GM21825 (cell line): ENCODE data around the gene PIN4.
"Not testable (repeated sequence)": the region's sequence is repeated elsewhere in the genome, so short reads cannot be mapped to it uniquely, and the experiment has no call there.

Source experiments
- ATAC-seq: cut with Tn5 transposase; IDR thresholded peaks from one replicate; pipeline ENCODE4 v1.9.1; 2021; ENCODE audit warnings: mild to moderate bottlenecking, moderate library complexity; ENCODE audit not compliant: unreplicated experiment

Gene PIN4

DNA sequence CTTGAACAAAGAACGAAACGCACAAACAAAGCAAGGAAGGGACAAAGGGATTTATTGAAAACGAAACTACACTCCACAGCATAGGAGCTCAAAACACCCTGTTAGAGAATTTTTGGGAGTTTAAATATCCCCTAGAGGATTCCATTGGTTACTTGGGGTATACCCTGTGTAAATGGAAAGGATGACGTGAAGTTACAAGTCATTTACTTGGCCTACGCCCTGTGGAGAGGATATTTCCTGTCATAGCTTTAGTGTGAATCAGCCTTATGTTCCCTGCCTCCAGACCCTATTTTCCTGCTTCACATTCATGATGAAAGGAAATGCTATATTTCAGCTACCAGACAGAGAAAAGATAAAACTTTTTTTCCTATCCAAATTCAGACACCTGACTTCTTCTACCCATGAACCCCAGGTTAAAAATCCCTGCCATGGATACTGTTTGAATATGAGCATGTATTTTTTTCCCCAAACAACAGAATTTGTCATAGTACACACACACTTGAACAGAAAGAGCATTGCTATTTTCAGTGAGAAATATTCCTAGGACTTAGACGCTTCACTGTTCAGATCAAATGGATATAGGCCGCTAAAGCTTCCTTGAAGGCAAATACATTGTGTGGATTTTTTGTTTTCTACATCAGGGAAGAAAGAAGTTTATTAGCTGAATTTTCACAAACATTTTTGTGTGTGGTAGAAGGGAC, 20.4 kb downstream of the PIN4 start:
- ATAC-seq, result no peak

DNA sequence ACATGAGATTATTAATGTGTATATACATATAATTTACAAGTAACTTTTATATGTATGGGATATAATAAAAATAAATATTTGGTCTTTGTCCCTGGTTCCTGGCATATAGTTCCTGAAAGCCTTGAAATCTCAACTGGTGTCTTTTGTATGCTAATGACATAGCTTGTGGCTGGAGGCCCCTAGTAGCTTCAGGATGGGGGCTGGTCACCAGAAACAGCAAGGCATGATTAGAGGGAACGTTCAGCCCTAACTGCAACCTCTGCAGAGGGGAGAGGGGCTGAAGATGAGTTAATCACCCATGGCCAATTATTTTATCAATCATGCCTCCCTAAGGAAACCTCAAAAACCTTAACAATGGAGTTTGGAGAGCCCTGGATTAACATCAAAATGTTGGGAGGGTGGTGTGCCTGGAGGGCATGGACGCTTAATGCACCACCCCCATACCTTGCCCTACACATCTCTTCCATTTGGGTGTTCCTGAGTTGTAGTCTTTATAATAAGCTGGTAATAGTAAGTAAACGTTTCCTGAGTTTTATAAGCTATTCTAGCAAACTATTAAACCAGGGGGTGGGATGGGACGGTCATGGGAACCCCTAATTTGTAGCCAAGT, 21.3 kb downstream of the PIN4 start:
- ATAC-seq, result no peak

DNA sequence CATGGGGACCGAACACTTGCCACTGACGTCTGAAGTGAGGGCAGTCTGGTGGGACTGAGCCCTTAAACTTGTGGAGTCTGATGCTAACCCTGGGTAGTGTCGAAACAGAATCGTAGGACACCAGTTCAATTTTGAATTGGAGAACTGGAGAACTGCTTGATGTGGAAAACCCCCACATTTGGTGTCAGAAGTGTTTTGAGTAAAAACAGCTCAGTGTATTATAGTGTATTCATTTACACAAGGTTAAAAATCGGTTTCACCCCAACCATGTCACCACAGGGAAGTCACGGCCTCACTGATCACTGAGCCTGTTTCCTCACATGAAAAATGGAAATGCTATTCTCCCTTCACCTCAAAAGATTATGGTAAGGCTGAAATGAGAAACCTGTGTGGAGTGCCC, 21.9 kb downstream of the PIN4 start:
- ATAC-seq, result no peak

DNA sequence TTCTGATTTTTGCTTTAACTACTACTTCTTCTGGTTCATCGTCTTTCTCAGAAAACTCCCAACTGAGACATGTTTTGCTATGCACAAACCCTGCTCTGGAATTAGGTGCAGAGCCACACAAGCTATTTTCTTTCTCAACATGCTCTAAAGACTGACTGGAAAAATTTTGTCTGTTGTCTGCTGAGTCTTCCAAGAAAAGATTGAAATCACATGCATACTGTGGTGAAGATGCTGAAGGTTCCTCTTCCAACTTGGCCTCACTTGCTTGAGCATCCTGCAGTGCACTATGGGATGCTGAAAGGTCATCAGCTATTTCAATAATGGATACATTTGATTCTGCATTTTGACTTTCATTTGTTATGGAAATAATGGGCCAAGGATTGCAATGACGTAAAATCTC, 24.1 kb downstream of the PIN4 start:
- no peak for ATAC-seq

DNA sequence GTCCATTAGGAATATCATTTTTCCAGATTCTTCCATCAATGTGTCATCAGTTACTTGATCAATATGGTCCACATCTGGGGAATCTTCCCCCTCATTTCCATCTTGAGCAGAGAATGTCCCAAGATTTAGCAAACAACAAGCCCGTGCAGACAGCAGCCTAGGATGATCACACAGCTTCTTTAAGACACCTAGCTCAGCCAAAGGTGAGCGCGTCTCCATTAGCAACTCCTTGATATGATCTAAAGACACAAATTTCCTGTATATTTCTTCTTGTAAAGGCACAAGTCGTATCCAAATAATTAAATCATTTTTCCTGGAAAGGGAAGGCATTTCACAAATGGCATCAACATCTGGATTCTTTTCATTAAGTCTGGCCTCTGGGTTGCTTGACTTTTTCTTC, 25.8 kb downstream of the PIN4 start:
- ATAC-seq, result no peak

DNA sequence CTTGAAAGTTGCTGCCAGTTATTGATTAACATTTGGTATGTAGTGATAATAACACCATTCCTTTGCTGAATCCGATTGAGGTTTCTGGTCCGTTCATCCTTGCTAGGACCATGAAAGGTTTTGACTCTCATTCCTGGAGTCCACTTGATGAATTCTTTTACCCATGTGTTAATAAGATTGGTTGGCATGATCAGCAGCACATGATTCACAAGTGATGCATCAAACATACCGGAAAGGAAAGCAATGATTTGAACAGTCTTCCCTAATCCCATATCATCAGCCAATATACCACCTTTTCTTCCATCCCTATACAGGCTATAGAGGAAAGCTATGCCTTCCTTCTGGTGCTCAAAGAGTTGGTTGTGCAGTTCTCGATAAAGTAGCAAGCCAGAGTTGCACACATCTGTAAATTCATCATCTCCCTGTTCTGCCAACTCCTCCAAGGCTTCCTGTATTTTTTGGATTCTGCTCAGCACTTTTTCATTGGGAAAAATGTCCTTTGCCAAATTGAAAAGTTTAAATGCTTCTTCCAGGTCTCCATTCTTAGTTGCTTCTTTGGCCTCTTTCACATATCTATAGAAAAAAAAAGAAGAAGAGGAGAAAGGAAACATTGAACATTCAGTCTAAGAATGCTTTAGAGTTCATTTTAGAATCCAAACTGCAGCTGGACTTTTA, 26.7 kb downstream of the PIN4 start:
- no peak for ATAC-seq

DNA sequence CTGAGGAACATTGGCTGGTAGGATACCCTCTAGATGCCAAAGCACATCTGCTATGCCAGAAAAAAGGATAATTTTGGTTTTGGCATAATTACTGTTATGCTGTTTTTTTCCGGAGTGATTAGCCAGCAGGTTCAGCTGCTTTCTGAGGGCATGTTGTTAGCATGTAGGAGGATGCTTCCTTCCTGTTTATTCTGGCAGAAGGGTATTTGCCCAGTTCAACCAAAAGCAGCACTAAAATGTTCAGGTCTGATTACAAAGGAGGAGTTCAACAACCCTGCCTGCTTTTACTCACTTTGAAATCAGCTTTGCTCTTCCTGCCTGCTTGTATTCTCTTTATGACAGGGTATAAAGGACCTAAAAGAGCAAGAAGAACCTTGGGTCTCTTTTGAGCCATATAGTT, 35.4 kb downstream of the PIN4 start:
- no peak for ATAC-seq

DNA sequence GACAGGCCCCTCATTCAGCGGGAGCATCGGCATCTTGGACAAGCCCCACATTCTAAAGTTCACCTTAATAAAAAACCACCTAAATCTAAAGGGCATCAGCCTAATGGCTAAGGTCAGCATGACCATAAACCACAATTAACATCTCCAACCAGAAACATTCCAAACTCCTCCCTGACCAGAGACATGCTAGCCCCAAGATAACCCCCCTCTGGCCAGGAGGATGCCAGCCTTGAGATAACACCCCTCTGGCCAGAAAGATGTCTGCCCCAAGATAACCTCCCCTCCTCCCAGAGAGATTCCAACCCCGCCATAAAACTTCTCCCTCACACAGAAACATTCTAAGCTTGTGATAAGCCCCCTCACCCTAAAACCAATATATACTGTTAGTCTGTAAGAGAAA, 38.8 kb downstream of the PIN4 start:
- not testable (repeated sequence) for ATAC-seq

DNA sequence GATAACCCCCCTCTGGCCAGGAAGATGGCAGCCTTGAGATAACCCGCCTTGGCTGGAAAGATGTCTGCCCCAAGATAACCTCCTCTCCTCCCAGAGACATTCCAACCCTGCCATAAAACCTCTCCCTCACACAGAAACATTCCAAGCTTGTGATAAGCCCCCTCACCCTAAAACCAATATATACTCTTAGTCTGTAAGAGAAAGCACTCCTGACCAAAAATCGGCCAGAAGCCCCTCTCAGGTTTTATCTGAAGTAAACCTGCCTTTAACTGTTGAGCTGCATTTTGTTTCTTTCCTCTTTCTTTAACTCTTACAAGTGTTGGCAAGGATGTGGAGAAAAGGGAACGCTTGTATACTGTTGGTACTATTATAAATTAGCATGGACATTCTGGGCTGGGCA, 48.7 kb downstream of the PIN4 start:
- ATAC-seq, result no peak

DNA sequence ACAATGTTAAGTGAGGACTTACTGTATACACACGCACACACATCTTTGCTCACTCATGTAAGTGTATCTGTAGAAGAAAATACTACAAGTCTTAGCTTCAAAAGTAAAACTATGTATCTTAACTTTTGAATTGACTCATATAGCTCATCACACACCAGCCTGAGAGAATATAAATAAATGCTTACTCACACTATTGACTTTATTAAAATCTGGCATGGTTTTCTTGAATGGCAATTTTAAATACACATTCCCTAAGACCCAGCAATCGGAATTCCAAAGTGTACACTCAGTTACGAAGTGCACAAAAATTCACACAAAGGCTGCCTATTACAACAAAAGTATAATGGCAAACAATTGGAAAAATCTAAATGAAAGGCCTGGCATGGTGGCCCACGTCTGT, 55.3 kb downstream of the PIN4 start:
- no peak for ATAC-seq

DNA sequence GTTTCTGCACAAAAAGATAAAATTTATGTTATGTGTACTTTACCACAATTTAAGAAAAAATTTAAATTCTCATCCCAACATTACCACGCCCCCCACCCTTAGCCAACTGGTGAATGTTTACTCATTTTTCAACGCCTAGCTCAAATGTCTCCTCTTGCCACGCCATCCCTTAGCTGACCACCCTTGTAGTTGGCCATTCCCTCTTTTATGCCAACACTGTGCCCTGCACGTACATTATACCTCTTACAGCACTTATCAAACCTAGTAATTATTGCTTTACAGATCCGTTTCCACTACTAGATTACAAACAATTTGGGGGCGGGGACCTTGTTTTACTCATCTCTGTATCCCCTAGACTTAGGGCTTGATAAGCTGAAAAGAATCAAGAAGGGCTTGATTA, 56.6 kb downstream of the PIN4 start:
- no peak for ATAC-seq

DNA sequence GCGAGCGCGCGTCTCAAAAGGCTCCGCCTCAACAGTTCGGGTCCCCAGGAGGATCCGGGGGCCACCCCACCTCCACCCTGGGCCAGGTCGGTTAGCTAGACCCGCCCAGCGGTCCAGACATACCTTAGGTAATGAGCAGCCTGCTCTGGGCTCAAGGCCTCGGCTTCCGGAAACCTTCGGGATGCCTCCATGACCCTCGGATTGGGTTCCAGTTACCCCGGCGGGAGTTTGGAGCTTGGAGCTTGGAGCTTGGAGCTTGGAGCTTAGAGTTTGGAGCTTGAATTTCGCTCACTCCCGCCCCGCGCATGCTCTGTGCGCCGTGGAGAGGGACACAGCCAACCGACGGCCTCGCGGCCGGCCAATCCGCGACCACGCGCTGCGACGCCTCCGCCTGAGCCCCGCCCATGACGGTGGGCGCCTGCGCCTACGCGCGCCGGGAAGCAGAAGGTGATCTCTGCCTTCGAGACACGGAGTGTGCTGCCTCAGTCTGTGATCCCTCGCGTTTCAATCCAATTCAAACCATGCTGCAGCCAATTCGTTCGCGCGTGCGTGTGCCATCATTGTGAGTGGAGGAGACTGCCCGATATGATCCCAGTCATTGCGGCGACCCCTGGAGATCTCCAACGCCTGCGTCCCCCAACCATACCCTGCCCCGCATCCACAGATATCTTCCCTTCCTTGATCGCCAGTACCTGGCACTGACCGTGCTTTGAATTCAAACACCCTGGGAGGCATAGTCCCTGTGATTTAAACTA, 57.3 kb downstream of the PIN4 start, which contains the start of gene ERCC6L:
TSS of gene ERCC6L (minus strand) at position 307 of the 755 bp plus-strand sequence. CDS start at position 191, 116 bp downstream.
- peak; percentile 97 for ATAC-seq

DNA sequence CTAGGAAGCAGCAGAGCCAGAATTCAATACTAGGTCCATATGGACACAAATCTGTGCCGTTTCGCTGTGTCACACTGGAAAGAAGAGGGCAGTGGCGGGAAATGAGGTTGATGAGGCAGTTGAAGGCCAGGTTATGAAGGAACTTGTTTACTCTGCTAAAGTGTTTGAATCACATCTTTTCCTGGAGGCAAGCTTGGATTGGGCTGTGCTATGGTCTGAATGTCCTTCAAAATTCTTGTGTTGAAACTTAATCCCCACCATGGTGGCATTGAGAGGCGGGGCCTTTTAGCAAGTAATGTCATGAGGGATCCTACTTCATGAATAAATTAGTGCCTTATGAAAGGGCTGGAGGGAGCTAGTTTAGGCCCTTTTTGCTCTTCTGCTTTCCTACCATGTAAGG, 59.4 kb downstream of the PIN4 start:
- ATAC-seq, result no peak

DNA sequence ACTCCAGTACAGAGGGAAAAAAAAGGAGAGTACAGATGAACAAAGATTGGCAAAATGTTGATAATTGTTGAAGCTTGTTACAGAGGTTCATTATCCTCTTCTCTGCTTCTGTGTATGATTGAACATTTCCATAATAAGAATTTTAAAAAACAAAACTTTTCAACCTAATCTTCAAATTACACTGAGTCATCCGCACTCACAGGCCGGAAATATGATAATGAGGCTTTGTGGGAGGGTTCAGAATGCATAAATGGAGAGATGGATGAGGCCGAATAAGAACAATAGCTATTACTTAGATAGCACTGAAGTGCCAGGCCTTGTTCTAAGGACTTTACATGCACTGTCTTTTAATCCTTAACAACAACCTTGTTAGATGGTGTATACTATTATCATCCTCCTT, 61.9 kb downstream of the PIN4 start:
- no peak for ATAC-seq

DNA sequence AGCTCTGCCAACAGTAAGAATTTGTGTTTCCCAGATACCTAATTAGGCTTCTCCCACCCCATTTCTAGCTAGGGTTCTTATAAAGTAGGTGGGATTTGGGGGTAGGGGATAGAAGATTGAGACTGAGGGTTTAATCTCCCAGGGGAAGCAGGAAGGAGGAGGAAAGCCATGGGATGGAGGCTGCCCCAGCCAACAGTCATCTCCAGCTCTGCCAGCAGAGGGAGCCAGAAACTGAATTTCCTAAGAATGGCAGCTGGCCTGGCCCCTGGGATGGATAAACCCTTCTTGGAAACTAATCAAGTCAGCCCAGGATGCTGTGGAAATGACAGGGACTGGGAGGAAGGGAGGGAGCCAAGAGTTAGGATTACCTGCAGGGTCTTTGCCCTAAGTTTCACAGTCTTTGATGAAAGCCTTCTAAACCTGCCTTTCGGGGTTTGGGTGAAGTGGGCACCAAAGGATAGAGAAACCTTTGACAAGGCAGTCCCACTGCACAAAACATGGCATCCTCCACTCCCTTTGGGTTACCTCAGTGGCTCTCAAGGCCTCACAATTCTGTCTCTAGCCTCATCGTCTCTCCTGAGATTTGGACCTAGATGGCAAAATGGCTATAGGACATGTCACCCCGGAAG, 64.0 kb downstream of the PIN4 start:
- ATAC-seq, result no peak

DNA sequence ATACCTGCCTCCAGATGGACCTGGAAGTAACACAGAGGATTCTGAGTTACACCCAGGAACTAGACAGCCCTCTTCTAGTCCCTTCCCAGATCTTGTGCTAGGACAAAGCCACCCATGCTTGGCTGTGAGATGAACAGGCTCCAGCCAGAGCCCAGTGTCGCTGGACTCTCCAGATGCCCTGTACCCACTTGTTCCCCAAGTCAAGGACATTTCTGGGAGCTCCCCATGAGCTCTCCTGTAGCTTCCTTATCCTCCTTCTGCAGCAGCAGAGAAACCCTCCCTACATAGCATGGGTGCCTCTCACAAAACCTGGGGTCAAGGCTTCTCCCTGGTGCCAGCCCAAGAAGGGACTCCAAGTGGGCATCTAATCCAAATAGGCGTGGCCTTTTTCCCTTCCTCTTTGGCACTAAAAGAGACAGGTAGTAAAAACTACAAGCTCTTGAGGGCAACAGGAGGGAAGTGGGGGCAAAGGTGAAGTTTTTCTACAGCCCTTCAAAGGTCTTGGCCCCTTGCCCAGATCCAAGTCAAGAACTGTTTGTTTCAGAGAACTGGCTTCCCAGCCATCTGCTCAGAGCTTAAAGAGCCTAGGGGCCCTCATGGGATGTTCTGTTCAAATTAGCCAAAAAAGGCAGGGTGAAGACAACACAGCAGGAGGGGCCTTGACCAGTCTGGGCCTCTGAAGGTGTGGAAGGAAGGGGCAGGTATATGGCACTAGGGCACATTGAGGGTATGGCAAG, 65.8 kb downstream of the PIN4 start:
- ATAC-seq, result no peak
